HepG2 (cell line): ENCODE measurements around the gene CD99L2. TPM values are rescaled to one million over a fixed set of nuclear protein-coding genes. Genes with fewer than 3 reads are reported as not detected.

Experiments used
- ATAC-seq: fragments of 200-7000 bp; cut with Tn5 transposase; 3 replicates; pipeline ENCODE4 v1.9.1; 2020; ENCODE audit warnings: mild to moderate bottlenecking, moderate library complexity
- BruUV-seq: library from RNA; stranded (reverse); fragments of 400-500 nt; replicated peaks from 2 replicates; lab custom pipeline; 2021; lab: Mats Ljungman, UMichigan
- CTCF ChIA-PET: fragments of 300-600 bp; formaldehyde crosslinking; extraction: SDS; loops from one replicate; lab custom pipeline; 2021; ENCODE audit warnings: low total read pairs, inconsistent platforms, low intra/inter-chr PET ratio; lab: Yijun Ruan, JAX
- POLR2A ChIA-PET: fragments of 350-600 bp; sonication (Branson Sonifier 250); formaldehyde crosslinking; loops from one replicate; lab custom pipeline; 2020; ENCODE audit warnings: antibody characterized with exemption, inconsistent platforms; lab: Yijun Ruan, JAX
- DNase-seq: peaks from one replicate; pipeline ENCODE4 v3.0.0-alpha.2; 2015; ENCODE audit warnings: low spot score
- FAIRE-seq: peaks from 3 replicates; lab custom pipeline; 2011; peaks lifted over from hg19 to GRCh38; lab: Jason Lieb, UNC
- H2AFZ ChIP-seq: one replicate; pipeline ENCODE4 v1.6.1; 2011; ENCODE audit warnings: low read length, inconsistent platforms
- H3K27ac ChIP-seq: fragments of 300-600 bp; 3 replicates; pipeline ENCODE4 v1.8.0; 2011; ENCODE audit warnings: mixed run types, mild to moderate bottlenecking, mixed read lengths, low read length, inconsistent platforms; ENCODE audit not compliant: insufficient read depth; ENCODE audit errors: extremely low read length
- H3K27me3 ChIP-seq, 2 experiments: fragments of 200-600 bp in 1 of 2; 2 replicates in 1 of 2; 3 replicates in 1 of 2; pipeline versions ENCODE4 v1.6.0 to v1.8.0; 2011; ENCODE audit warnings: low read length in 2 of 2, mild to moderate bottlenecking in 2 of 2, moderate library complexity in 2 of 2, inconsistent platforms in 1 of 2; ENCODE audit not compliant: insufficient read depth in 2 of 2, control insufficient read depth in 1 of 2
- H3K36me3 ChIP-seq, 2 experiments: fragments of 200-600 bp in 1 of 2; replicated peaks in 1 of 2; 2 replicates in 1 of 2; 3 replicates in 1 of 2; pipeline versions ENCODE4 v1.5.1 to v1.8.0; 2011; ENCODE audit warnings: low read length in 2 of 2, inconsistent platforms in 1 of 2; ENCODE audit not compliant: insufficient read depth in 2 of 2, control insufficient read depth in 1 of 2
- H3K4me1 ChIP-seq: 2 replicates; pipeline ENCODE4 v1.5.1; 2012; ENCODE audit warnings: low read length, inconsistent platforms; ENCODE audit not compliant: insufficient read depth
- H3K4me2 ChIP-seq: 2 replicates; pipeline ENCODE4 v1.6.0; 2011; ENCODE audit warnings: low read depth, low read length, inconsistent platforms
- H3K4me3 ChIP-seq, 3 experiments: fragments of 200-600 bp in 1 of 3; sonication (generic), shearing (Covaris generic) in 1 of 3; replicated peaks in 1 of 3; 2 replicates each; pipeline ENCODE4 v1.5.1; 2011 to 2016; ENCODE audit warnings: low read length in 3 of 3, inconsistent platforms in 2 of 3, low read depth in 2 of 3, mild to moderate bottlenecking in 2 of 3, control low read depth in 1 of 3, mixed read lengths in 1 of 3; ENCODE audit not compliant: insufficient read depth in 1 of 3
- H3K79me2 ChIP-seq: one replicate; pipeline ENCODE4 v1.6.1; 2011; ENCODE audit warnings: low read length, inconsistent platforms; ENCODE audit not compliant: insufficient read depth
- H3K9ac ChIP-seq: 2 replicates; pipeline ENCODE4 v1.6.0; 2011; ENCODE audit warnings: mild to moderate bottlenecking, low read depth, low read length, inconsistent platforms; ENCODE audit not compliant: insufficient read depth
- H3K9me3 ChIP-seq: 2 replicates; pipeline ENCODE4 v1.5.1; 2012; ENCODE audit warnings: mild to moderate bottlenecking, low read length
- H4K20me1 ChIP-seq: 2 replicates; pipeline ENCODE4 v1.6.0; 2011; ENCODE audit warnings: inconsistent platforms, mild to moderate bottlenecking, low read length, moderate library complexity; ENCODE audit not compliant: insufficient read depth
- EHMT2 ChIP-seq: fragments of 200-600 bp; sonication (generic); IDR thresholded peaks from 2 replicates; pipeline ENCODE4 v1.7.0; 2017; ENCODE audit warnings: antibody characterized with exemption, low read depth, low read length, borderline replicate concordance
- FUBP1 ChIP-seq: sonication (generic); formaldehyde crosslinking; IDR thresholded peaks from 2 replicates; pipeline ENCODE4 v1.5.1; 2020; ENCODE audit warnings: missing genetic modification reagents, mild to moderate bottlenecking, borderline replicate concordance
- GMEB2 ChIP-seq: IDR thresholded peaks from 2 replicates; pipeline ENCODE4 v1.6.1; 2016; ENCODE audit warnings: missing biosample characterization, missing genetic modification reagents, low read depth
- MYC ChIP-seq: sonication (generic); formaldehyde crosslinking; IDR thresholded peaks from 2 replicates; pipeline ENCODE4 v1.9.0; 2021; ENCODE audit warnings: missing genetic modification reagents, borderline replicate concordance
- RARA ChIP-seq: IDR thresholded peaks from 2 replicates; pipeline ENCODE4 v1.6.1; 2016; ENCODE audit warnings: missing genetic modification reagents, missing compliant biosample characterization
- REXO4 ChIP-seq: sonication (generic); formaldehyde crosslinking; IDR thresholded peaks from 2 replicates; pipeline ENCODE4 v1.8.0; 2022; ENCODE audit warnings: missing genetic modification reagents, mild to moderate bottlenecking, borderline replicate concordance
- TEAD3 ChIP-seq: optimal IDR thresholded peaks from 2 replicates; pipeline ENCODE3; 2016; ENCODE audit warnings: borderline replicate concordance
- ZBTB33 ChIP-seq: sonication (generic); formaldehyde crosslinking; IDR thresholded peaks from 2 replicates; pipeline ENCODE4 v1.4.0; 2020; ENCODE audit warnings: missing genetic modification reagents
- ZBTB8A ChIP-seq: sonication (generic); formaldehyde crosslinking; IDR thresholded peaks from 2 replicates; pipeline ENCODE4 v1.4.0; 2020; ENCODE audit warnings: mild to moderate bottlenecking, low read depth, missing genetic modification reagents, borderline replicate concordance
- ZFP36L1 ChIP-seq: sonication (generic); formaldehyde crosslinking; IDR thresholded peaks from 2 replicates; pipeline ENCODE4 v1.8.0; 2022; ENCODE audit warnings: mild to moderate bottlenecking, missing genetic modification reagents, moderate library complexity
- ZFP37 ChIP-seq: sonication (generic); formaldehyde crosslinking; IDR thresholded peaks from 2 replicates; pipeline ENCODE4 v1.4.0; 2020; ENCODE audit warnings: missing genetic modification reagents, borderline replicate concordance
- ZMYM4 ChIP-seq: sonication (generic); formaldehyde crosslinking; IDR thresholded peaks from 2 replicates; pipeline ENCODE4 v1.8.1; 2023; ENCODE audit warnings: mild to moderate bottlenecking, missing genetic modification reagents
- ZNF251 ChIP-seq: sonication (generic); formaldehyde crosslinking; IDR thresholded peaks from 2 replicates; pipeline ENCODE4 v1.9.0; 2021; ENCODE audit warnings: mild to moderate bottlenecking, missing genetic modification reagents
- ZNF335 ChIP-seq: sonication (generic); formaldehyde crosslinking; IDR thresholded peaks from 2 replicates; pipeline ENCODE4 v1.4.0; 2020; ENCODE audit warnings: missing genetic modification reagents
- ZNF570 ChIP-seq: sonication (generic); formaldehyde crosslinking; IDR thresholded peaks from 2 replicates; pipeline ENCODE4 v1.4.0; 2020; ENCODE audit warnings: mild to moderate bottlenecking, missing genetic modification reagents, borderline replicate concordance
- WGBS: methylation state at CpG from one replicate; pipeline ENCODE4 v1.1.6; 2017; ENCODE audit warnings: low lambda C conversion rate; 5-methylcytosine and 5-hydroxymethylcytosine counted together
- in situ Hi-C: cut with HindIII; loops from 2 replicates; pipeline ENCODE4 v1.10.0; 2017; ENCODE audit warnings: low pct_unique_long_range_greater_than_20kb; ENCODE audit not compliant: extremely low pct_ligation_motif_present
- intact Hi-C: fragments of 100-400 bp; cut with micrococcal nuclease; formaldehyde crosslinking; loops from one replicate; pipeline ENCODE4 v1.10.0; 2022; ENCODE audit not compliant: unreplicated experiment
- polyA plus RNA-seq, 8 experiments: library from polyadenylated mRNA; depleted of rRNA in 3 of 8; stranded (reverse) in 7 of 8; unstranded in 1 of 8; fragments of >200 nt; fragmentation: Illumina TruSeq in 4 of 8; extraction: Trizol in 4 of 8; gene quantifications; 2 replicates each; pipeline versions ENCODE4 v1.2.1 to v1.2.3, GENCODE V29; 2011 to 2016; ENCODE audit warnings: low read depth in 4 of 8, missing spikeins in 1 of 8, mixed read lengths in 1 of 8; ENCODE audit not compliant: insufficient read depth in 1 of 8
- total RNA-seq, 5 experiments: library from RNA; depleted of rRNA; stranded (reverse); fragments of >200 nt; fragmentation: Illumina TruSeq; extraction: Trizol; gene quantifications; 2 replicates each; pipeline ENCODE4 v1.2.3, GENCODE V29; 2016; ENCODE audit warnings: low read depth in 1 of 5

The CD99L2 gene
- total and polyA plus RNA-seq, 2 of the 13 experiments (the other 11 are each of a cell fraction or from before 2014, with no cell fraction given): 6.9 to 7.6 TPM

- TF ChIP-seq FUBP1 (CRISPR knock-in tag) (no peak), REXO4 (no peak), TEAD3 (CRISPR knock-in tag) (no peak), ZMYM4 (no peak), ZFP36L1 (CRISPR knock-in tag) (no peak), ZNF570 (CRISPR knock-in tag) (no peak), ZNF335 (no peak)
Observed at GRCh38 chrX:150833454-150834056, 64.9 kb downstream of the CD99L2 start (continued).

GRCh38 chrX:150831863-150832262 lies 66.6 kb downstream of the CD99L2 start:
- H3K36me3 ChIP-seq: no peaks in the 10 kb centered on the region
- CTCF ChIA-PET: no interaction called here
- intact Hi-C loops: no loop called here
- ATAC-seq (no peak), FAIRE-seq (no peak), DNase-seq (no peak)
- BruUV-seq: no TSS peak
- in situ Hi-C loops: no loop called here
- no peak overlapping the region for H3K4me3 ChIP-seq
- no peaks in the 10 kb centered on the region for H3K9me3 ChIP-seq
- no peaks in the 10 kb centered on the region for H3K4me1 ChIP-seq
- WGBS: 50% methylated on average over 1 of the region's 1 CpG
- H3K27me3 ChIP-seq: no peaks in the 10 kb centered on the region
- no peaks in the 10 kb centered on the region for H3K79me2 ChIP-seq
- no peak overlapping the region for H2AFZ ChIP-seq
- no peak overlapping the region for H3K9ac ChIP-seq
- no peaks in the 10 kb centered on the region for H4K20me1 ChIP-seq
- no peak overlapping the region for H3K4me2 ChIP-seq
- POLR2A ChIA-PET: no interaction called here
- no peak overlapping the region for H3K27ac ChIP-seq
- TF ChIP-seq GMEB2 (CRISPR knock-in tag) (no peak), ZFP37 (CRISPR knock-in tag) (no peak), ZNF251 (no peak), ZBTB33 (CRISPR knock-in tag) (no peak), RARA (no peak), EHMT2 (no peak), ZBTB8A (no peak), MYC (CRISPR knock-in tag) (no peak)
